ENCODE results near the gene HMGXB4. TPM values are rescaled to one million over a fixed set of nuclear protein-coding genes. Genes with fewer than 3 reads are reported as not detected.

Gene HMGXB4
- total RNA-seq, 1 donor from 2014 or later, result 32.7 TPM

DNA sequence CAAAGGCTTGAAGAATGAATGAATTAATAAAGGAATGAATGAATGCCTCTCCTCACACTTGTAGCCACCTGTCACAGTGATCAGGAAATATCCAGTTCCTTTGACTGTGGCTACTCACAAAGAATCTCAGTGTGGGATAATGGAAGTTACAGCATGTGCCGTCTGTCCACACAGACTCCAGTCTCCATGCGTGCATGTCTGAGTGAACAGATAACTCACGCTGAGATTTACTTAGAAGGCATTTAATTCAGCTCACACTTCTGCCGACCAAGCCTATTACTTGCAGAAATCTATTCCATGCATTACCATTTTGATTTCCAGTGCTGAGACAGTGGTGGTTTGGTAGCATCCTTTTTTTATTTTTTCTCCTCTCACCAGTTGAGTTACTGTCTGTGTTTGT lies 32.3 kb upstream of the HMGXB4 start:
- no peaks in the 10 kb centered on the region for H3K36me3 Mint-ChIP-seq
- H3K9me3 Mint-ChIP-seq, result no peaks in the 10 kb centered on the region
- no peak for DNase-seq (ENCODE audit: extremely low spot score, unreplicated experiment)
- no peak overlapping the region for H3K27ac Mint-ChIP-seq
- H3K27me3 Mint-ChIP-seq, result peaks cover 32% of the 10 kb centered on the region
- no peaks in the 10 kb centered on the region for H3K4me1 Mint-ChIP-seq (ENCODE audit: unreplicated experiment)
- TF ChIP-seq, protein P1, sequence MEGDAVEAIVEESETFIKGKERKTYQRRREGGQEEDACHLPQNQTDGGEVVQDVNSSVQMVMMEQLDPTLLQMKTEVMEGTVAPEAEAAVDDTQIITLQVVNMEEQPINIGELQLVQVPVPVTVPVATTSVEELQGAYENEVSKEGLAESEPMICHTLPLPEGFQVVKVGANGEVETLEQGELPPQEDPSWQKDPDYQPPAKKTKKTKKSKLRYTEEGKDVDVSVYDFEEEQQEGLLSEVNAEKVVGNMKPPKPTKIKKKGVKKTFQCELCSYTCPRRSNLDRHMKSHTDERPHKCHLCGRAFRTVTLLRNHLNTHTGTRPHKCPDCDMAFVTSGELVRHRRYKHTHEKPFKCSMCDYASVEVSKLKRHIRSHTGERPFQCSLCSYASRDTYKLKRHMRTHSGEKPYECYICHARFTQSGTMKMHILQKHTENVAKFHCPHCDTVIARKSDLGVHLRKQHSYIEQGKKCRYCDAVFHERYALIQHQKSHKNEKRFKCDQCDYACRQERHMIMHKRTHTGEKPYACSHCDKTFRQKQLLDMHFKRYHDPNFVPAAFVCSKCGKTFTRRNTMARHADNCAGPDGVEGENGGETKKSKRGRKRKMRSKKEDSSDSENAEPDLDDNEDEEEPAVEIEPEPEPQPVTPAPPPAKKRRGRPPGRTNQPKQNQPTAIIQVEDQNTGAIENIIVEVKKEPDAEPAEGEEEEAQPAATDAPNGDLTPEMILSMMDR (conservative IDR thresholded peaks at IDR 0.05), result no peak
- H3K4me3 Mint-ChIP-seq, result no peak overlapping the region

DNA sequence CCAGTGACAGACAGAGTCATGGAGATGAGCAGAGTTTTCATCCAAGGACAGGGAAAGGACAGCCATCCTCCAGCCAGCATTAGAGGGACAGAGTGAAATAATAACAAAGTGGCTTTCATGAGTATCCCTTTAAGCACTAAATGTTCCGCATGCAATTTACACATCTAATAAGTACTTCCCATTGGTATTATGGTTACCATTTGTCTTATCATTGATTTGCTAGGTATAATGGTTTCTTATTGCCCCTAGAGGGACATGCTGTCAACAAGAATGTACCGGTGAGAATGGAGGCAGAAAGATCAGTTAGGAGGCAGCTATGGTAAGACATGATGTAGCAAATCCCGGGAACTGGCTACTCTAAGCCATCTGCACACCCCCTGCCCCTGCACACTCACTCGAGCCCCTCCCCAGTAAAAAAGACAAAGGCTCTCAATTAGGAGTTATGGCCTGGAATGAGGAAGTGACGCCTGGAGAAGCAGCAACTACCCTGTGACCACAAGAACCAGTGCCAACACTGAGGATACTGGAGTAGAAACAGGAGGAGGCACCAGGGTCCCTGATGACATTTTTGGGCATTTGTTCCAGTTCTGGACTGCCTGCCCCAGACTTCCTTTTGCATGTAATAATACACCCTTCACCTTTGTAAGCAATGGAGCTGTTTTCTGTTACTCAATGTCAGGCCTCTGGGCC lies 30.2 kb upstream of the HMGXB4 start:
- Mint-ChIP-seq H3K9me3 (no peaks in the 10 kb centered on the region), H3K4me1 (ENCODE audit: unreplicated experiment) (peaks cover 5% of the 10 kb centered on the region), H3K27me3 (peaks cover 45% of the 10 kb centered on the region), H3K27ac (no peak overlapping the region), H3K36me3 (no peaks in the 10 kb centered on the region), H3K4me3 (no peak overlapping the region)
- no peak for DNase-seq (ENCODE audit: extremely low spot score, unreplicated experiment)
- TF ChIP-seq, protein P1 (conservative IDR thresholded peaks at IDR 0.05), result no peak

DNA sequence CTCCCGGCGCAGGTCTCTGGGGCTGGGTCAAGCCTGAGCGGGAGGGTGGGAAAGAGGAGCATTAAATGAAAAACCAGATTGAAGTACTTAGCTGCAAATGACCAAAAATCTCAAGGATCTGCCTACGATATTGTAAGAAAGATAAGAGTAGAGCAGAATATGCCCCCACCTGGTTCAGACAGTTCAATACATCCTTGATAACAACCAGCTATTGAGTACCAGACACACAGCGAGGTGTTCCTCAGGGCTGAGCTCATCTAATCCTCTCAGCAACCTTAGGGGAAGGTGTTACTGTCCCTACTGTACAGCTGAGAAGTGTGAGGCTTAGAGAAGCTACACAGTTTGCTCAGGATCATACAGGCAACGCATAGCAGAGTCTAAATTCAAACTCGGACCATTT lies 27.4 kb upstream of the HMGXB4 start:
- Mint-ChIP-seq H3K27me3 (peaks cover 45% of the 10 kb centered on the region), H3K36me3 (no peaks in the 10 kb centered on the region), H3K9me3 (no peaks in the 10 kb centered on the region), H3K4me3 (no peak overlapping the region), H3K27ac (no peak overlapping the region), H3K4me1 (ENCODE audit: unreplicated experiment) (peaks cover 5% of the 10 kb centered on the region)
- TF ChIP-seq, protein P1 (conservative IDR thresholded peaks at IDR 0.05), result no peak
- DNase-seq (ENCODE audit: extremely low spot score, unreplicated experiment), result no peak

DNA sequence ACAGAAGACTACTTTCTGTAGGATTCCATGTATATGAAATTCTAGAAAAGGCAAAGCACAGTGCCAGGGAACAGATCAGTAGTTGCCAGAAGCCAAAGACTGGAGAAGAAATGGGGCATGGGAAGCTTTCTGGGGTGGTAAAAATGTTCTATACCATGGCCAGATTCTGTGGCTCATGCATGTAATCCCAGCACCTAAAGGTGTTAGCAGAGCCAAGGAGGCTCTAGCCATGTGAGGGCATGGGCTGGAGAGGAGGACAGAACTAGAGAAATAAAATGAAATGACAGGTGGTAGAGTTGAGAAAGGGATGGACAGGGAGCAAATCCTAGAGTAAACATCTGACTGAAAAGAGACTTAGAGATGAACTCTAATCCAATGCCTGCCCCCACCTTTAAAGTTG lies 26.9 kb upstream of the HMGXB4 start:
- DNase-seq (ENCODE audit: extremely low spot score, unreplicated experiment), result no peak
- Mint-ChIP-seq H3K27ac (no peak overlapping the region), H3K9me3 (no peaks in the 10 kb centered on the region), H3K4me1 (ENCODE audit: unreplicated experiment) (peaks cover 5% of the 10 kb centered on the region), H3K27me3 (peaks cover 40% of the 10 kb centered on the region), H3K36me3 (no peaks in the 10 kb centered on the region), H3K4me3 (no peak overlapping the region)
- TF ChIP-seq, protein P1 (conservative IDR thresholded peaks at IDR 0.05), result no peak

DNA sequence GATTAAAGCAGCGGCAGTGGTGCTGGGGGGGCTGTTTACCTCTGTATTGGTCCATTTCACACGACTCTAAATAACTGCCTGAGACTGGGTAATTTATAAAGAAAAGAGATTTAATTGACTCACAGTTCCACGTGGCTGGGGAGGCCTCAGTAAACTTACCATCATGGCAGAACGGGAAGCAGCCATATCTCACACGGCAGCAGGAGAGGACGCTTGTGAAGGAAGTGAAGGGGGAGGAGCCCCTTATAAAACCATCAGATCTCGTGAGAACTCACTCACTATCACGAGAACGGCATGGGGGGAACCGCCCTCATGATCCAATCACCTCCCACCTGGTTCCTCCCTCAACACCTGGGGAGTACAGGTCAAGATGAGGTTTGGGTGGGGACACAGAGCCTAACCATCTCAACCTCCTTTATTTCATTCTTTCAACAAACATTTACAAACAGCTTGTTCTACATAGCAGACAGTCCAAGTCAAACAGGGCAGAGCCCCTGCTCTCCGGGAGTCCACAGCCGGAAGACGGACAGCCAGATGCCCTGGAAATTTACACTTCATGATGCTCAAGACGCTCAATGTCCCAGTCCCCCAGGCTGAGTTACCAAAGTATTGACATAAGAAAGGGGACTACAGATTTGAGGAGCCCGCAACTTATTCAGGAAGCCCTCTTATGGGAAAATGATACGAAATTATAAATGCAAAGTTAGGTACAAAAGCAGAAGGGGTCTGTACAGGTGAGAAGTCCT lies 26.3 kb upstream of the HMGXB4 start:
- TF ChIP-seq, protein P1 (conservative IDR thresholded peaks at IDR 0.05), result no peak
- Mint-ChIP-seq H3K9me3 (no peaks in the 10 kb centered on the region), H3K27ac (no peak overlapping the region), H3K36me3 (no peaks in the 10 kb centered on the region), H3K4me3 (no peak overlapping the region), H3K27me3 (peaks cover 40% of the 10 kb centered on the region), H3K4me1 (ENCODE audit: unreplicated experiment) (peaks cover 5% of the 10 kb centered on the region)
- no peak for DNase-seq (ENCODE audit: extremely low spot score, unreplicated experiment)

Data from type B pancreatic cell (in vitro differentiated cells).